Measurements from ENCODE around the gene FGF12.

DNA sequence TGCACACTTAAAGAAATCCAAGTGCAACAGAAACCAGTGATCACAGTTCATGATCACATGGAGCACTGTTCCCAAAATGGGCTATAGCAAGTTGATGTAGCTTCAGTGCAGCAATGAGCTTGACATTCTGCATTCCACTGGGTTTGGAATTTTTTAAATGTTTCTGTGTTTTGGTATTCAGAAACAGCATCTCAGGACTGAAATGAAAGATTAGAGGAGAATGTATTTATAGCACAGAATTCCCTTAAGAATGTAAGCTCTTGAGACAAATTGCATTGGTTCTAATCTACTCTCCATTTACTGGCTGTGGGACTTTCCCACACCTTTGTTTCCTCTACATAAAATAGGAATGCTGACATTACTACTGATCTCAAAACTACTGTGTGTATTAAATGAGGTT, 162.7 kb downstream of the FGF12 start:
- TF ChIP-seq EZH2phosphoT487 (IDR thresholded peaks at IDR 0.05; ENCODE audit: borderline replicate concordance) (no peak), SP1 (IDR thresholded peaks at IDR 0.05; ENCODE audit: low read depth) (no peak), POLR2A (IDR thresholded peaks at IDR 0.05; ENCODE audit: borderline replicate concordance, extremely low read depth, insufficient read depth, insufficient read length) (no peak)
- TF ChIP-seq, protein P1, sequence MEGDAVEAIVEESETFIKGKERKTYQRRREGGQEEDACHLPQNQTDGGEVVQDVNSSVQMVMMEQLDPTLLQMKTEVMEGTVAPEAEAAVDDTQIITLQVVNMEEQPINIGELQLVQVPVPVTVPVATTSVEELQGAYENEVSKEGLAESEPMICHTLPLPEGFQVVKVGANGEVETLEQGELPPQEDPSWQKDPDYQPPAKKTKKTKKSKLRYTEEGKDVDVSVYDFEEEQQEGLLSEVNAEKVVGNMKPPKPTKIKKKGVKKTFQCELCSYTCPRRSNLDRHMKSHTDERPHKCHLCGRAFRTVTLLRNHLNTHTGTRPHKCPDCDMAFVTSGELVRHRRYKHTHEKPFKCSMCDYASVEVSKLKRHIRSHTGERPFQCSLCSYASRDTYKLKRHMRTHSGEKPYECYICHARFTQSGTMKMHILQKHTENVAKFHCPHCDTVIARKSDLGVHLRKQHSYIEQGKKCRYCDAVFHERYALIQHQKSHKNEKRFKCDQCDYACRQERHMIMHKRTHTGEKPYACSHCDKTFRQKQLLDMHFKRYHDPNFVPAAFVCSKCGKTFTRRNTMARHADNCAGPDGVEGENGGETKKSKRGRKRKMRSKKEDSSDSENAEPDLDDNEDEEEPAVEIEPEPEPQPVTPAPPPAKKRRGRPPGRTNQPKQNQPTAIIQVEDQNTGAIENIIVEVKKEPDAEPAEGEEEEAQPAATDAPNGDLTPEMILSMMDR (IDR thresholded peaks at IDR 0.05 in 2 of 3, conservative IDR thresholded peaks at IDR 0.05 in 1 of 3; ENCODE audit: borderline replicate concordance in 1 of 3, insufficient read depth in 1 of 3, low read depth in 2 of 3, low read length in 2 of 3) = no peak
